ENCODE measurements around the gene MSGN1. TPM values are rescaled to one million over a fixed set of nuclear protein-coding genes. Genes with fewer than 3 reads are reported as not detected.

The MSGN1 gene
- total and polyA plus RNA-seq, 2 experiments from 2014 or later: not detected

GRCh38 chr2:17805166-17805565 lies 11.1 kb upstream of the MSGN1 start:
- no peaks in the 10 kb centered on the region for H3K9me3 ChIP-seq (ENCODE audit: low read depth)
- H3K4me3 ChIP-seq: no peak overlapping the region
- no peaks in the 10 kb centered on the region for H3K4me1 ChIP-seq (ENCODE audit: low read depth)
- H3K27me3 ChIP-seq: no peaks in the 10 kb centered on the region
- no peaks in the 10 kb centered on the region for H3K36me3 ChIP-seq
- no peak for TF ChIP-seq CTCF (IDR thresholded peaks at IDR 0.05; ENCODE audit: low read depth, low read length)
- H3K27ac ChIP-seq: no peak overlapping the region
- DNase-seq (ENCODE audit: low read depth in 1 of 2, low spot score in 1 of 2): peak in 1 of 2 donors; percentile 31

GRCh38 chr2:17805717-17806363 lies 10.4 kb upstream of the MSGN1 start:
- Histone ChIP-seq H3K27ac (no peak overlapping the region), H3K9me3 (ENCODE audit: low read depth) (no peaks in the 10 kb centered on the region), H3K36me3 (no peaks in the 10 kb centered on the region), H3K4me1 (ENCODE audit: low read depth) (no peaks in the 10 kb centered on the region), H3K4me3 (no peak overlapping the region), H3K27me3 (no peaks in the 10 kb centered on the region)
- TF ChIP-seq CTCF (IDR thresholded peaks at IDR 0.05; ENCODE audit: low read depth, low read length): no peak
- DNase-seq (ENCODE audit: low read depth in 1 of 2, low spot score in 1 of 2): no peak

GRCh38 chr2:17813010-17813741 lies 3.1 kb upstream of the MSGN1 start:
- H3K4me3 ChIP-seq: no peak overlapping the region
- H3K27me3 ChIP-seq: no peaks in the 10 kb centered on the region
- TF ChIP-seq CTCF (IDR thresholded peaks at IDR 0.05; ENCODE audit: low read depth, low read length): no peak
- no peaks in the 10 kb centered on the region for H3K36me3 ChIP-seq
- H3K27ac ChIP-seq: no peak overlapping the region
- peak in 1 of 2 donors; percentile 44 for DNase-seq (ENCODE audit: low read depth in 1 of 2, low spot score in 1 of 2)
- H3K4me1 ChIP-seq (ENCODE audit: low read depth): no peaks in the 10 kb centered on the region
- H3K9me3 ChIP-seq (ENCODE audit: low read depth): no peaks in the 10 kb centered on the region

GRCh38 chr2:17813742-17814473 lies 2.4 kb upstream of the MSGN1 start:
- TF ChIP-seq CTCF (IDR thresholded peaks at IDR 0.05; ENCODE audit: low read depth, low read length): no peak
- H3K27ac ChIP-seq: no peak overlapping the region
- peak in 1 of 2 donors; percentile 63 for DNase-seq (ENCODE audit: low read depth in 1 of 2, low spot score in 1 of 2)

GRCh38 chr2:17814601-17815000 lies 1.7 kb upstream of the MSGN1 start:
- Histone ChIP-seq H3K4me1 (ENCODE audit: low read depth) (no peaks in the 10 kb centered on the region), H3K27me3 (no peaks in the 10 kb centered on the region), H3K4me3 (no peak overlapping the region), H3K9me3 (ENCODE audit: low read depth) (no peaks in the 10 kb centered on the region), H3K36me3 (no peaks in the 10 kb centered on the region), H3K27ac (no peak overlapping the region)
- TF ChIP-seq CTCF (IDR thresholded peaks at IDR 0.05; ENCODE audit: low read depth, low read length): no peak
- DNase-seq (ENCODE audit: low read depth in 1 of 2, low spot score in 1 of 2): no peak

More at GRCh38 chr2:17813742-17814473, 2.4 kb upstream of the MSGN1 start:
- Histone ChIP-seq H3K4me1 (ENCODE audit: low read depth) (no peaks in the 10 kb centered on the region), H3K27me3 (no peaks in the 10 kb centered on the region), H3K36me3 (no peaks in the 10 kb centered on the region), H3K4me3 (no peak overlapping the region), H3K9me3 (ENCODE audit: low read depth) (no peaks in the 10 kb centered on the region)
